ENCODE measurements around the gene GZMM.

DNA sequence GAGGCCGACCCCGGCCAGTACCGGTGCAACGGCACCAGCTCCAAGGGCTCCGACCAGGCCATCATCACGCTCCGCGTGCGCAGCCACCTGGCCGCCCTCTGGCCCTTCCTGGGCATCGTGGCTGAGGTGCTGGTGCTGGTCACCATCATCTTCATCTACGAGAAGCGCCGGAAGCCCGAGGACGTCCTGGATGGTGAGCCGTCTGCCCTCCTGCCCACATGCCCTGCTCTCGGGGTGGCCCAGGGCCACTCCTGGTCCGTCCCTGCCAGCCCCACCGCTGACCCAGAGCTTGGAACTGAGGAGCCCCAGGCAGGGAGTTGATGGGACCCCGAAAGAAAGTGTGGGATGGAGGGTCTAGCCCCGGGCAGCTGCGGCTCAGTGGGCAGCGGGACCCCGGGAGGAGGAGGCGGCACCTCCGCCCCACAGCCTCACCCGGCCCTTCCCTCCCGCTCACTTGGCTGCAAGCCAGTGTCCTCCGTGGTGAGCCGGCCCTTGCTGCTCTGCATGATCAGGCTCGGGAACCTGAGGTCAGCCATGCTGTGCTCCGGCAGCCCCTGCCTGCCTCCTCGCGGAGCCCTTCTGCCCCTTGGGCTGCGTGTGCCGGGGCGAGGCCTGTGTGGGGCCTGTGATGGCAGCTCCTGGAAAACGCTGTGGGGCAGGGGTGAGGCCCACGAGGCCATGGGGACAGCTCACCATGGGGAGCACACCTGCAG lies 37.7 kb downstream of the GZMM start:
- TF ChIP-seq, protein P1, sequence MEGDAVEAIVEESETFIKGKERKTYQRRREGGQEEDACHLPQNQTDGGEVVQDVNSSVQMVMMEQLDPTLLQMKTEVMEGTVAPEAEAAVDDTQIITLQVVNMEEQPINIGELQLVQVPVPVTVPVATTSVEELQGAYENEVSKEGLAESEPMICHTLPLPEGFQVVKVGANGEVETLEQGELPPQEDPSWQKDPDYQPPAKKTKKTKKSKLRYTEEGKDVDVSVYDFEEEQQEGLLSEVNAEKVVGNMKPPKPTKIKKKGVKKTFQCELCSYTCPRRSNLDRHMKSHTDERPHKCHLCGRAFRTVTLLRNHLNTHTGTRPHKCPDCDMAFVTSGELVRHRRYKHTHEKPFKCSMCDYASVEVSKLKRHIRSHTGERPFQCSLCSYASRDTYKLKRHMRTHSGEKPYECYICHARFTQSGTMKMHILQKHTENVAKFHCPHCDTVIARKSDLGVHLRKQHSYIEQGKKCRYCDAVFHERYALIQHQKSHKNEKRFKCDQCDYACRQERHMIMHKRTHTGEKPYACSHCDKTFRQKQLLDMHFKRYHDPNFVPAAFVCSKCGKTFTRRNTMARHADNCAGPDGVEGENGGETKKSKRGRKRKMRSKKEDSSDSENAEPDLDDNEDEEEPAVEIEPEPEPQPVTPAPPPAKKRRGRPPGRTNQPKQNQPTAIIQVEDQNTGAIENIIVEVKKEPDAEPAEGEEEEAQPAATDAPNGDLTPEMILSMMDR (IDR thresholded peaks at IDR 0.05), result no peak
- TF ChIP-seq EZH2phosphoT487 (IDR thresholded peaks at IDR 0.05), result no peak
- TF ChIP-seq EZH2 (IDR thresholded peaks at IDR 0.05), result no peak

Measured in neural progenitor cell (in vitro differentiated cells).